HG02610 (cell line): ENCODE measurements around the gene SSBP4.
A peak's percentile ranks its signal among the peaks of the same experiment; 100 is the strongest.

ENCODE experiments used
- ATAC-seq: cut with Tn5 transposase; IDR thresholded peaks from one replicate; pipeline ENCODE4 v1.9.1; 2021; ENCODE audit warnings: mild to moderate bottlenecking, moderate library complexity; ENCODE audit not compliant: unreplicated experiment

SSBP4 gene

DNA sequence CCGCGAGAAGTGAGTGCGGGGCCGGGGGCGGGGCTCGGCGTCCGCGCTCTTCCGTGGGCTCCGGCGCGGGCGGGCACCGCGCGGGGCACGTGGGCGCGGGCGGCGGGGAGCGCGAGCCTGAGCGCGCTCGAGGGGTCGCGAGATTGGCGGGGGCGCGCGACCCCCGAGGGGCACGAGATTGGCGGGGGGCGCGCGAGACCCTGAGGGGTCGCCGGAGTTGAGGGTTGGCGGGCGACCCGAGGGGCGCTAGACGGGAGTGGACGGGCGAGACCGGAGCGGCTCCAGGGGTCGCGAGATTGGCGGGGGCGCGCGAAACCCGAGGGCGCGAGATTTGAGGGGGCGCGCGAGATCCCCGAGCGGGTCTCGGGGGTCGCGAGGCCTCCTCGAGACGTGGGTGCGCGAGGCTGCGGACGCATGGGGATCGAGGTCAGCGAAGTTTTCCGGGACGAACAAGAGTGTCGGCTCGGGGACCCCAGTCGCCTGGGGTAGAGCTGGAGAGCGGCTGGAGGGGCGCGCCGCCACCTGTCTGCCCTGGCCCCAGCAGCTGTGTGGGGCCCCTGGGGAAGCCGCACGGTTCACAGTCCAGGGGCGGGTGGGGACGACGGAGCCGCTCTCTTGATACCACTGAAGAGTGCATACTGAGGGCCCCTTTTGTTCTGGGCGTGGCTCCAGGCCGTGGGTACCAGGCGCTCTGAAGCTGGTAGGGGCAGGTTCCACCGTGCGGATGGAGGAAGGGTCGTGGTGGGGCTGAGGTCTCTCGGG lies 682 bp downstream of the SSBP4 start:
- no peak for ATAC-seq

DNA sequence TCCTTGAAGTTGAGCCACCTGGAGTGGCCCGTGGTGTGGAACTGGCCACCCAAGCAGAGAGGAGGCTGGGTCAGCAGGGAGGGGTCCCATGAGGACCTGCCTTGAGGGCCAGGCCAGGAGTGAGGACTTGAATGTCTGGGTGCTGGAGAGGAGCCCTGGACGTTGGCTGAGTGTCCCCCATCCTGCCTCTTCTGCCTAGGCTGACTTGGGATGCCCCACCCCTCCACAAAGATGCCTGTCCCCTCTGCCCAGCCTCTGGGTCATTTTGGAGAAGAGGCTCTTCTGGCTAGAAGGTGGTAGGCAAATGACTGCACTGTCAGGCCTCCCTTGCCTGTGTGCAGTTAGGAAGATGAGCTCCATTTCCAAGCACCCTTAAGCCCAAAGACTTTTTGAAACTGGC lies 1.7 kb downstream of the SSBP4 start:
- ATAC-seq: no peak

DNA sequence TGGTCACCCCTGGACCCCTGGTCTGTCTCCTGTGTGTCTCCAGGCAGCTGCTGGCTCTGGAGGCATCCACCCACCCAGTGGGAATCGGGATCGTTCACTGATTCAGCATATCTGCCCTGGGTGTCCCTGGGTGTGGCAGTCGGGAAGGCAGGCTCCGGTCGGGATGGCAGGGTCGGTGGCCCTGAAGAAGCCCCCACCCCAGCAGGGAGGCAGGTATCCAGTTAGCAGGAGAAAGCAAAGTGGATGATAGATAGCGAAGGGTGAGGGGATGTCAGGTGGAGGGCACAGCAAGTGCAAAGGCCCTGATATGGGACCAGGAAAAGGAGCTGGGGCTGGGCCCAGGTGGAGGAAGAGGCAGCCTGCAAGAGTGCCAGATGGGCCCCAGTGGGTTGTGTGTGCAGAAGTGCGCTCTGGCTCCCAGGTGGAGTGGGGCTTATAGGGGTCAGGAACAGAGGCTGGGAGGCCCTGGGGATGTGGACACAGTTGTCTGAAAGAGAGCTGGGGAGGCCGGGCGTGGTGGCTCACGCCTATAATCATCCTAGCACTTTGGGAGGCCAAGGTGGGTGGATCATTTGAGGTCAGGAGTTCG lies 2.3 kb downstream of the SSBP4 start:
- no peak for ATAC-seq

DNA sequence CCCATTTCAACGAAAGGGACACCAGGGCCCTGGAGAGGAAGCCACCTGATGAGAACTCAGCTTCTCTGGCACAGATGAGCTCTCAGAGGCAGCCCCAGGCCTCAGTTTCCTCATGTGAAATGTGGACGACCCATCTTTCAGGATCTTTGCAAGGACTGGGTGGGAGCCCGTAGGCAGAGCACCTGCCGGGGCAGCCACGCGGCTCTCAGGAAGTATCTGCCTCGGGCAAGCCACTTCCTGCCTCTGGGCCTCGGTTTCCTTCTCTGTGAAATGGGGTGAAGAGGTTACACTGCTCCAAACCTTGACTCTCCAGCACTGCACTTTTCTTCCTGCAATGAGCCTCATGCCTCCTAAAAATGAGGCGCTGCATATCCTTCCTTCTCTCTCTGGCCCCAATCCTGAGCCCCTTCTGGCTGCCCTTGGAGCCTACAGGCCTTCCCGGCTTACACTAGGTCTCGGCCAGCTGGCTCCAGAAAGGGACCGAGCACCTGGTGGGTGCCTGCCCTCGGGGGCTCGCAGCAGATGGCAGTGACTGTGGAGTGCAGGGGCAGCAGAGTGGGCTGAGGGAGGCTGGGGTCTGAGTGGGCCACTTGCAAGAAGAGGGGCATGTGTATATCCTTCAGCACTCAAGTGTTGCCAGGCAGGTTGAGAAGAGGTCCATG lies 3.5 kb downstream of the SSBP4 start:
- no peak for ATAC-seq

DNA sequence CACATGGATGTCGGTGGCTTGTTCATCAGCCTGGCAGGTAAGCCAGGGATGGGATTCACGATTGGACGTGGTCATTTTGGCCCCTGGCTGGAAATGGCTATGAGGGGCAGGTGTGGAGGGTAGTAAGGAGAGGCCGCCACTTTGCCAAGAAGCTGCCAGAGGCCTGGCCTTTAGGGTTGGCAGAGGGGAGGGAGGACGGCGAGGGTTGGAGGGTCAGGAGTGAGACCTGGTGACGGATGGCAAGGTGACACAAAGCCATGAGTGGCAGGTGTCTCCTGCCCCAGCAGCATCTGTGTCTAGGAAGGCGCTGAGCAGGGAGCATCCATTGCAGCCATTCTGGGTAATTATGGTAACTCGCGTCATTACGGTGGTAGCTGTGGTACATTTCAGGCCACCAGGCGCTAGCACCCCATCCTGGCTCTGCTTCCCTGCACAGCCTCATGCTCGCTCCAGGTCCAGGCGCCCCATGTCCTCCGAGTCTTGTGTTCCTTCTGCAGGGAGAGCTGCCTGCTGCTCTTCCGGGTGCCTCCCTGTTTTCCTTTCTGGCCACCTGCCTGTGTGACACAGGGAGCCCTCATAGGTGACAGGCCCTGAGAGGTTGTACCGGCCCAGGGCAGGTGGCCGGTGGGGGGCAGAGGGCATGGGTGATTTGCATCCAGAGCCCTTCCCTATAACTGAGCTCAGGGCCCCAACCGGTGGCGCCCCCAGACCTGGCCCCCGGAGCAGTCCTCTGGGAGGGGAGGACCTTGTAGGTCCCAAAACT lies 4.2 kb downstream of the SSBP4 start:
- no peak for ATAC-seq

DNA sequence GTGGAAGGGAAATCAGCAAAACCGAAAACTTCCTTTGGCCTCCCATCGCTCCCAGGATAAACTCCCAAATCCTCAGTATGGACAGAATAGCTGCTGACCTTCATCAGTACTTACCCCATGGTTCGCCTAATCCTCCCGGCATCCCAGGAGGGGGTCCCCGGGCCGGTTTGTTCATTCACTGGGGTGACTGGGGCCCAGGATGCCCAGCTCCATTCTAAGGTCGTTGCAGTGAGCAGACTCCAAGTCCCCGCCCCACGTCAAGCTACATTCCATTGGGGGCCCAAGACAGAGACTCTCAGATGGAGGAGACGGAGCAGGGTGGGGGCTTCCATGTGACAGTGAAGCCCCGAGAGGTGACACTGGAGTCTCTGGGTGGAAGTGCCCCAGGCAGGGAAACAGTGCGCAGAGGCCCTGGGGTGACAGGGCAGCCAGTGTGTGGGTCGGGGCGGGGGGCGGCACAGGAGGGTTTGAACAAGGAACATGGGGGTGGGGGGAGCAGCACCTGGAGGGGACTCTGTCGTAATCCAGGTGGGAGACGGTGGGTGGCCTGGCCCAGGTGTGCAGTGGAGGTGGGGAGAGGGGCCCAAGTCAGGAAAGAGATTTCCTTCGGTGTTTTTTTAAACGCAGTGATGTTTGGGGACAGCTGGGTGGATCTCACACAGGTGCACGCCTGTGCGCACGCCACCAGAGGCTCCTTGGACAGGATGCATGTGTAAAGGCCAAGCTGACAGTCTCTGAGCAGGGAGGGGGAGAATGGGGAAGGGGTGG lies 5.1 kb downstream of the SSBP4 start:
- no peak for ATAC-seq

DNA sequence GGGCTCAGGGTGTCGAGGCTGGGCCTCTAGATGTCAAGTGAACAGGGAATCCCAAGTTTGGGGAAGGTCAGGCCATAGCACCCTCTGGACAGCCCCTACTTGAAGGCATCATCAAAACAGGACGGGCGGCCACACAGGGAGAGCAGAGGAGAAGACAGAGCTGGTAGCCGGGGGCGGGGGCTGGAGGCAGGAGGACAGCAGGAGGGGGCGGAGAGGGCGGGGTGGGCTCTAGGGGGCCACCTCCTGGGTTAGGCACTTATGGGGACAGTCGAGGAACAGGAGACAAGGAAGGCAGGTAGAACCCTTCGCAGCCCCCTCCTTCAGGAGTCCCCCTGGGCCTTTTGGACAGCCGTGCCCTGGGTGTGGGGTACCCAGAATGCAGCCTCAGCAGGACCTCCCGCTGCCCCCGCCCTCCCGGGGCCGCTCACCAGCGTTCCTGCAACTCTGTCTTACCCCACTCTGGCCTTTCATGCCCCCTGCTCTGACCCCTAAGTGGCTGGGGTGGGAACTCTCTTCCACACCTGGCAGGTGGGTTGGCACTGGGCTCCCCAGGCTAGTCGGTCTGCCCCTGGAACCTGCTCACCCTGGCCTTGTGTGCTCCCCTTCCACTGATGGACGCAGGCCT lies 5.8 kb downstream of the SSBP4 start:
- no peak for ATAC-seq

DNA sequence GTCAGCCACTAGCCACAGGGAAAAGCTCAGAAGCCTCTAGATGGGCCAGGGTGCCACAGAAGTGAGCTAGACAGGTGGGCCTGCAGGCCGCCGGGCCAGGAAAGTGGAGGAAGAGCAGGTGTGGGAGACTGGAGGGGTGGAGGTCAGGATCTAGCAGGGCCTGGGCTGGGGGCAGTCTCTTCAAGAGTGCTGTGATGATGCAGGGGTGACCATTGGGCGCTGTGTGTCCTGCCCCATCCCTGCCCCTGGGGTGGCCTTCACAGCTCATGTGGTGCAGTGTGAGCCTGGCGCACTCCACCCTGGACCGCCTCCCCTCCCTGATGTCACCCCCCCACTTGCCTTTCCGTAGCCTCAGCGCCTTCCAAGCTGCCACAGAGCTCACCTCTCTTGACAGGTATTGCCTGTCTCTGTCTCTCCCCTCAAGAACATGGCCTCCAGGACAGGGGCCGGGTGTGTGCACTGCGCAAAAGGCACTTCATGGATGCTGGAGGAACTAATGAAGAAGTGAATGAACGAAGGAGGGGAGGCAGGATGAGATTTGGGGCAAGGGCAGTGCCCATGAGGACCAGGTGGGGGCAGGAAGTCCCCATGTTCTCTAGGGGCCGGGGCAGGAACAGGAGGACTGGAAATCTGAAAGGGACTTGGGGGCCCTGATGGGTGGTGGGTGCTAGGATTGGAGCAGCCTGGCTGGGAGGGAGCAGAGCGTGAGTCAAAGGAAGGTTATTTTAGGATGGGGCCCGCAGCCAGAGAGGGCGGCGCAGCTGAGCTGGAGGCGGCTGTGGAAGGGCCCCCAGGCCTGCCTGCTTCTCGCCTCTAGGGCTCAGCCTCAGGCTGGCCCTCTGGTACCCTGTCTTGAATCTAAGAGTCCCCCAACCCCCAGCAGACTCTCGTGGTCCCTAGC lies 6.6 kb downstream of the SSBP4 start:
- ATAC-seq: no peak

DNA sequence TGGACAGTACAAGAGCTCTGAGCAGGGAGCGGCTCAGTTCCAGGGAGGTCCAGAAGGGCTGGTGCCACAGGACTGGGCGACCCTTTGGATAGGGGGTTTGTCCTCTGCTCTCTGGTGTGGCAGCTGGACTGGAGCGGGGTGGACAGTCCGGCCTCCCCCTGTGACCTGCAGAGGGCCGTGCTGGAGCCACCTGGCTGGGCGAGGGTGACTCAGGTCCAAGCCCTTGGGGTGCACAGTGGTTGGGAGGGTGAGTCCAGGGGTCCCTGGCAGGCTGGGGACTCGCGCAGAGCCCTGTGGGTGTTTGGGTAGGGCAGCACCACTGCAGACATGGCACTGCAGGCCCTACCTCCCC lies 7.2 kb downstream of the SSBP4 start:
- no peak for ATAC-seq

DNA sequence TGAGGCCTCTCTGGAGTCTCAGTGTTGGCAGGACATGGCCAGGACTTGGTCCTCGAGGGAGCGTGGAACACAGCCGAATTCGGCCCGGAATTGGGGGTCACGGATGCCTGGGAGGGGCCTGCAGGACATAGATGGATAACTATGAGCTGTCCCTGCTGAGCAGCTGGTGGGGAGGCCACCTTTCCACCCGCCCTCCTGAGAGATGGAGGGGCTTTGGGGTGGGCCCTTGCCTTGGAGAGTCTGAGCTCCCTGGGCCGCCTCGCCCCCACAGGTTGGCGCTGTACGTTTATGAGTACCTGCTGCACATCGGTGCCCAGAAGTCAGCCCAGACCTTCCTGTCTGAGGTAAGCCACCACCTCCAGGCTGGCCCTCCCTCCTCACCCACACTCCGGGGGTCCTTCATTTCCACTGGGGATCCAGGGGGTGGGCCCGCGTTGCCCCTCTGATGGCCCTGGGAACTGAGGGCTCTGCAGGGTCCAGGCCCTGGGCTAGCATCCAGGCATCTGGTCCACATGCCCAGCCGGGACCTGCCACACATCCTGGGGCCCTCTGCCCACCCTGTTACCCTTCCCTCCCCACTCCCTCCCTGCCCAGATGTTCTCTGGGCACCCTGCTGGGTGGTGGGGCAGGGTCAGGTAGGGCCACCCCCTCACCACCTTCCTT lies 8.0 kb downstream of the SSBP4 start:
- no peak for ATAC-seq

DNA sequence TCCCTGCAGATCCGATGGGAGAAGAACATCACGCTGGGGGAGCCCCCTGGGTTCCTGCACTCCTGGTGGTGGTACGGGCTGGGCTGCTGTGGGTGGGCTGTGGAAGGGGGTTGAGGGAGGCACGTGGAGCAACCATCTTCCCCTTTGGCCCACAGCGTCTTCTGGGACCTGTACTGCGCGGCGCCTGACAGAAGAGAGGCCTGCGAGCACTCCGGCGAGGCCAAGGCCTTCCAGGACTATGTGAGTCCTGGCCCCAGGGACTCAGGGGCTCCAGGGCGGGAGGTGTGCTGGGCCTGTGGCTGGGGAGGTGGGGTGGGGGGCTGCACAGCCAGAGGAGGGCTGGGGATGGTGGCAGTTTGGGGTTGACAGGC lies 8.5 kb downstream of the SSBP4 start:
- ATAC-seq: no peak

DNA sequence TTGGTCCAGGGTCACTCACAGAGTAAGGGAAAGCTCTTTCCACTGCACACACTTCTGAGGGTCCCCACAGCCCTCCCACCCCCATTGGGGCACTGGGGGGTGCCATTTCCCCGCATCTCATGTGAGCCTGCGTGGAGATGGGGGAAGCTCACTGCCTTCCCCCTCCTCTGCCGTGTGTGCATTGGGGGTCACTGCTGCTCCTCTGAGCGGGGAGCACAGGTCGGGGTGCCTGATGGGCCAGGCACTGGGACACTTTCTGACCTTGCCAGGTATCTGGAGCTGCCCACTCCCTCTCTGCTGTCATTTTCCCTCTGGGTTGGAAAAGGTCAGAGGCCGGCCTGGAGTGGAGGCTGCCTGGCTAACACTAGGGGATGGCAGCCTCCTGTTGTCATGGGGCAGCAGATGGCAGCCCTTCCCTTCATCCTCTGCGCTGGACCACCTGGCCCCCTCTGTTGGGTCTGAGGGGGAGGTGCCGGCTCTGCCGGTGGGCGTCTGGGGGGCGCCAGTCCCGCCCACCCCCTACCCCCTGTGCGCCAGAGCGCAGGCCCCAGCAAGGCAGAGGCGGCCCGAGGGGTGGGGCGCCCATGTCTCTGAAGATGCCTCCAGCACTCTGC lies 9.1 kb downstream of the SSBP4 start:
- no peak for ATAC-seq

DNA sequence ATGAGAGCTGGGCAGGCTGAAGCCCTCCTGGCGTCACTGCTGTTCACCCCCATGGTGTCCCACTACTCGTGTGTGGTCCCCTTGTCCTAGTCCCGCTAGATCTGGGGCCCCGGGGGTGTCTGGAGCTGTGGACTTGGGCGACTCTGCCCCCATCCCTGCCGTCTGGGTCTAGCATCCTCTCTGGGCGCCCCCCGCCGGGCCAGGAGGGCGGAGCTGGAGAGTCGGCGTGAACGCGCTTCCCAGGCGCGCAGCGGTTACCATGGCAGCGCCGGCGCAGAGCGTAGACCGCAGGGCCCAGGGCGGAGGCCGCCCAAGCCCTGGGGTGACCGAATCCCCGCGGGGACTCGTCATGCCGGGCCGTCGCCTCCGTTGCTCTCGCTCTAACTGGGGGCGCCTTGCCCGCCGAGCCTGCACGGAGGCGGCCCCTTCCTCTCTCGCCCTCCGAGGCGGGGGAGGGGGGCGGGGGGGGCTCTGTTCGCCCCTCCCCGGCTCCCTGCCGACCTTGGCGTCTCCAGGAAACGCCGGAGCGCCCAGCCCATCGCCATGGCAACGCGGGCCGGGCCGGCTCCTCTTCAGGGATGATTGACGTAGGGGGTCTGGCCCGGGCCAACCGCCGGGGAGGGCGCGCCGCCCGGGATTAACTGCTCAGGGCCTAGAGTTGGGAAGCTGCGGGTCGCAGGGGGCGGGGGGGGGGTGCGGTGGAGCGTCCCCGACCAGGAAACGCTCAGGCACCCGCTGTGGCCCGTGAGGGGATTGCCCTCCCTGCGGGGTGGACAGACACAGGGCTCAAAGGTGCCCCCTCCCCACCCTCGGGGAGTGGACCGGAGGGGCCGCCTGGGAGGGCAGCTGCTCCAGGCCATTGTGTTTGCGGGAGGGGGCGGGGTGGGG lies 9.8 kb downstream of the SSBP4 start:
- peak; percentile 56 for ATAC-seq

DNA sequence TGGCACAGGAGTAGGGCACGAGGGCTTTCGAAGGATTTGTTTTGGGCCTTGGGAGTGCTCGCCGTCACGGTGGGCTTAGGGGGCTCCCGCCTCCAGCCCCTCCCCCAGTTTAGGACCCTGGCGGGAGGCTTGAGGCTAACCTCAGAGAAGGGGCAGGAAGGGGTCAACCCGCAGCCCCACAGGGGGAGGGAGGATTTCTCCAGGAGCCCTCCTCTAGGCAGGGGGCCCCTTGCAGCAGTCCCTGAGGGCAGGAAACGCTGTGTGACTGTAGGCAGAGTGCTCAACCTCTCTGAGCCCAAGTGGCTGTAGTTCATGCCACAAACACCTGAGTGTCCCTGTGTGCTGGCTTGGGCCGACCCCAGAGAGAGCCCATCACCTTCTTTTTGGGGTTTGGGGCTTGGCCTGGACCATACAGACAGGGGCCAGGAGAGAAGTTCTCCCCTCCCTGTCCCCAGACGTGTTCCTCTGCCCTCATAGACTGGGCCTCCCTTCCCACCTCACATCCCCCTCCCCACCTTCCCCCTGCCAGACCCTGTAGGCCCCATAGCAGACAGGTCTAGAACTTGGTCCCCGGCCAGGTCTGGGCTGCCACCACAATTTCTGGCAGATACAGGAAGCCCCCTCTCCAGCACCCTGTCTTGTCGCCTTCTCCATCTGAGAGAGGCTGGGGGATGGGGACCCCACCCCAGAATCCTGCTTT lies 10.7 kb downstream of the SSBP4 start:
- ATAC-seq: no peak

DNA sequence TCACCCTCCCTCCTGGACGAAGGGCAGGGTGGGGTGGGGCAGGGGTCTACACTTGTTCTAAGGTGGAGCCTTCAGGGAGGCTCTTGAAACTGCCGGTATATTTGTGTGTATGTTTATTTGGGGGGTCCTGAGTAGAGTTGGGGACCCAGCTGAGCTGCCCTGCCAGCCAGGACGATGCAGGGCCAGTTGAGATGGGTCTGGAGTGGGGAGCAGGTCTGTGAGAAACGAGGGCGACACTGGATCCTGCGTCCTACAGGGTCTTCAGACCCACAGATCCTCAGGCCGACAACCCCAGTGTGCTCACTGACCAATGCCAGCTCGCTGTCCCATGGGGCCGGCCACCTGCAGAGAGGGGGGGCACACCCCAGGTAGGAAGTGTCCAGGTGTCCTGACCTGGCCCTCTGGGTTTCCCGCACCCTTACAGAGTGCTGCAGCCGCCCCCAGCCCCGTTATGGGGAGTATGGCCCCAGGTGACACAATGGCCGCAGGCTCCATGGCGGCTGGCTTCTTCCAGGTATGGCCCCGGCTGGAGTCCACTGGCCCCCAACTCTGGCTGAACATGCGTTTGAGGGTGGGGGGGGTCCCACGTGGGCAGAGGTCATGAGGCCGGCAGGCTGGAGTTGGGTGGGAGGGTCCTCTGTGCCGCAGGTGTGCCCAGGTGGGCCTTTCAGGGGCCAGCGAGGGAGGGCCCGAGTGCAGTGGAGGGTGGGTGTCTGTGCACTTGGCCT lies 11.4 kb downstream of the SSBP4 start:
- ATAC-seq: no peak
